ENCODE measurements around the gene ARHGAP26. TPM values are rescaled to one million over a fixed set of nuclear protein-coding genes. Genes with fewer than 3 reads are reported as not detected.

The ARHGAP26 gene
- total and polyA plus RNA-seq, 10 donors = 4.2 to 148 (median 55.5) TPM

DNA sequence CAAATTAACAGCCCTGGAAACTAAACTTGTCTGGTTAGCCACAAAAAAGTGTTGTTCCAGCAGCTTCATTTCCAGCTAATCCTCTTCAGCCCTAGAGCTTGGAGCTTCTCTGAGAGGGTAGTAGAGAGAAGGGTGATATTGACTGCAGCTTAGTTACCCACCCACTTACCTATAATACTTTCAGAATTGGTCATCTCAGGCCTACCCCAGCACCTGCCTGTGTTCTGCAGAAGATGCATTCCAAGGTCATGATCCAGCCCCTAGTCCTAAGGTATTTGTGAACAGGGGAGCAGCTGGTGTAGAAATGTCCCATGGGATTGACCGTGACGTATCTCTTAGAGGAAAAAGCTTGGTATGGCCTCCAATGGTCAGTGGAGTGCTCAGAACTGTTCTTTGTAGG lies 344.3 kb downstream of the ARHGAP26 start:
- Histone ChIP-seq H3K36me3 (no peaks in the 10 kb centered on the region), H3K9me3 (no peaks in the 10 kb centered on the region), H3K4me3 (no peak overlapping the region), H3K27ac (no peak overlapping the region), H3K27me3 (replicated peaks in 1 of 7) (no peaks in the 10 kb centered on the region), H3K4me1 (peaks cover 0 to 60% (median 17%) of the 10 kb centered on the region in 6 donors)
- intact Hi-C loops (cut with DNase I; ENCODE audit: low total_unique reads) = no loop called here
- no peak for TF ChIP-seq POLR2AphosphoS5 (IDR thresholded peaks at IDR 0.05)
- TF ChIP-seq, protein P1, sequence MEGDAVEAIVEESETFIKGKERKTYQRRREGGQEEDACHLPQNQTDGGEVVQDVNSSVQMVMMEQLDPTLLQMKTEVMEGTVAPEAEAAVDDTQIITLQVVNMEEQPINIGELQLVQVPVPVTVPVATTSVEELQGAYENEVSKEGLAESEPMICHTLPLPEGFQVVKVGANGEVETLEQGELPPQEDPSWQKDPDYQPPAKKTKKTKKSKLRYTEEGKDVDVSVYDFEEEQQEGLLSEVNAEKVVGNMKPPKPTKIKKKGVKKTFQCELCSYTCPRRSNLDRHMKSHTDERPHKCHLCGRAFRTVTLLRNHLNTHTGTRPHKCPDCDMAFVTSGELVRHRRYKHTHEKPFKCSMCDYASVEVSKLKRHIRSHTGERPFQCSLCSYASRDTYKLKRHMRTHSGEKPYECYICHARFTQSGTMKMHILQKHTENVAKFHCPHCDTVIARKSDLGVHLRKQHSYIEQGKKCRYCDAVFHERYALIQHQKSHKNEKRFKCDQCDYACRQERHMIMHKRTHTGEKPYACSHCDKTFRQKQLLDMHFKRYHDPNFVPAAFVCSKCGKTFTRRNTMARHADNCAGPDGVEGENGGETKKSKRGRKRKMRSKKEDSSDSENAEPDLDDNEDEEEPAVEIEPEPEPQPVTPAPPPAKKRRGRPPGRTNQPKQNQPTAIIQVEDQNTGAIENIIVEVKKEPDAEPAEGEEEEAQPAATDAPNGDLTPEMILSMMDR (IDR thresholded peaks at IDR 0.05 in 8 of 11, conservative IDR thresholded peaks at IDR 0.05 in 3 of 11) = no peak
- no peak for TF ChIP-seq POLR2A (IDR thresholded peaks at IDR 0.05)
- 47 to 73% (median 50%) methylated on average over 2 of the region's 2 CpGs for WGBS, 5 donors
- no peak for DNase-seq

DNA sequence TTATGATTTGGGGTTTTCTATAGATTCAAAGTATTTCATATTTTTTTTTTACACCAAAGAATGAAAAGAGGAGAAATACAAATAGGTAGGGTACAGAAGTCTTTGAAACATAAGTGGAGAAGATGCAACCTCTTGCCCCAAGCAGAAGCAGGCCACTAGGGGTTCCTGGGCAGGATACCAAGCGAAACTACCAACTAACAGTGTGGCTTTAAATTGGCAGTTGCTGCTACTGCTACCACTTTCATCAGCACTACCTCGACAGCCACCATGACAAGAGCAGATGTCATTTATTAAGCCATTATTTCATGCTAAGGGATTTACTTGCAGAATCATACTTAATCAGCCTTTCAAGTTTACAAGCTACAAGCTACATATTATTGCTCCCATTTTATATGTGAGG lies 345.2 kb downstream of the ARHGAP26 start:
- no peaks in the 10 kb centered on the region for H3K36me3 ChIP-seq
- TF ChIP-seq, protein P1 (IDR thresholded peaks at IDR 0.05 in 8 of 11, conservative IDR thresholded peaks at IDR 0.05 in 3 of 11) = no peak
- no peak for TF ChIP-seq POLR2AphosphoS5 (IDR thresholded peaks at IDR 0.05)
- no peak for TF ChIP-seq POLR2A (IDR thresholded peaks at IDR 0.05)
- WGBS, 5 donors = 76 to 92% (median 88%) methylated on average over 2 of the region's 2 CpGs
- H3K9me3 ChIP-seq = no peaks in the 10 kb centered on the region
- no peak for DNase-seq
- peaks cover 0 to 60% (median 18%) of the 10 kb centered on the region in 6 donors for H3K4me1 ChIP-seq
- no peak overlapping the region for H3K4me3 ChIP-seq
- no peaks in the 10 kb centered on the region for H3K27me3 ChIP-seq (replicated peaks in 1 of 7)
- intact Hi-C loops (cut with DNase I; ENCODE audit: low total_unique reads) = no loop called here
- H3K27ac ChIP-seq = no peak overlapping the region

DNA sequence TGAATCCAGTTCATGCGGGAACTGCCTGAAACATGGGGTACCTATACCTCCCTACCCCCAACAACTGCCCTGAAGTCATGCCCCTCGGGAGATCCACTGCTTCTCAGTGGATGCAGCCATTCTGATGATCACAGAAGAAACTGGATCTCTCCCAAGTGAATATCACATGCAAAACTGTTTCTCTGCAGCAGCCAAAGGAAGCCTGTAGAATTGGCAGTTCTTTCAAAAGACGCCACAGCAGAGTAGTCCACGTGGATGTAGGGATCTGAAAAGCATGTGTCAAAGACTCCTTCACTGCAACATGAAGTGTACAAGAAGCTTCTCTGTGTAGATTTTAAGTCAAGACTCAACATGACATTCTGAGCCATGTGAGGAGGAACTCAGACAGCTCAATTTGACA lies 346.6 kb downstream of the ARHGAP26 start:
- TF ChIP-seq, protein P1 (IDR thresholded peaks at IDR 0.05 in 8 of 11, conservative IDR thresholded peaks at IDR 0.05 in 3 of 11) = no peak
- no peak for TF ChIP-seq POLR2AphosphoS5 (IDR thresholded peaks at IDR 0.05)
- no peak for TF ChIP-seq POLR2A (IDR thresholded peaks at IDR 0.05)
- no peak for DNase-seq
- no peaks in the 10 kb centered on the region for H3K27me3 ChIP-seq (replicated peaks in 1 of 7)
- peaks cover 0 to 56% (median 15%) of the 10 kb centered on the region in 6 donors for H3K4me1 ChIP-seq
- no peaks in the 10 kb centered on the region for H3K9me3 ChIP-seq
- H3K4me3 ChIP-seq = no peak overlapping the region
- intact Hi-C loops (cut with DNase I; ENCODE audit: low total_unique reads) = no loop called here
- H3K27ac ChIP-seq = no peak overlapping the region
- 88 to 95% (median 92%) methylated on average over 4 of the region's 4 CpGs for WGBS, 5 donors
- peaks cover 0 to 12% (median 0%) of the 10 kb centered on the region in 6 donors for H3K36me3 ChIP-seq

DNA sequence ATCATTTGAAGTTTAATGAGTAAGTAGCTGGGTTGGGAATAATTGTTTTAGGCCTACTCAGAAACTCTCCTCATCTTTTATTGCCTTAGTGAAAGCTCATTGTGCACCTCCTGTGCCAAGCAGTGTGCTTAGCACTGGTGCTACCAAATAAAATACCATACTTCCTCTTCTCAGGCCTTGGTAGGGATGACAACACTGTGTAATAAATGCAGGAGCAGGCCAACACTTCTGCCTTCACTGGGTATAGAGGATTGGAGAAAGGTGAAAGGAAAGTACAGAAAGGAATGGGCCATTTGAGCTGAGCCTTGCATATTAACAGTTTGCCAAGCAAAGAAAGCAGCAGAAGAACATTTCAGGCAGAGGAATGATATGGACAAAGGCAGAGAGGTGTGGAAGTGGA lies 347.6 kb downstream of the ARHGAP26 start:
- no peak for DNase-seq
- Histone ChIP-seq H3K36me3 (peaks cover 0 to 14% (median 0%) of the 10 kb centered on the region in 6 donors), H3K4me1 (peaks cover 0 to 55% (median 15%) of the 10 kb centered on the region in 6 donors), H3K4me3 (peak overlapping the region in 1 of 8 donors; percentile 45), H3K27ac (peak overlapping the region in 6 of 8 donors; percentile 50 to 87 (median 76)), H3K27me3 (replicated peaks in 1 of 7) (no peaks in the 10 kb centered on the region), H3K9me3 (no peaks in the 10 kb centered on the region)
- intact Hi-C loops (cut with DNase I; ENCODE audit: low total_unique reads) = no loop called here
- TF ChIP-seq POLR2A (IDR thresholded peaks at IDR 0.05) (no peak), POLR2AphosphoS5 (IDR thresholded peaks at IDR 0.05) (no peak)
- TF ChIP-seq, protein P1 (IDR thresholded peaks at IDR 0.05 in 8 of 11, conservative IDR thresholded peaks at IDR 0.05 in 3 of 11) = no peak
